HepG2 (cell line): ENCODE data around the gene ALDOA. TPM values are rescaled to one million over a fixed set of nuclear protein-coding genes. Genes with fewer than 3 reads are reported as not detected.

Source experiments
- ARNT2 ChIP-seq: sonication (generic); formaldehyde crosslinking; IDR thresholded peaks from 2 replicates; pipeline ENCODE4 v1.8.0; 2022; ENCODE audit warnings: mild to moderate bottlenecking, low read depth, missing genetic modification reagents, moderate library complexity
- ATAD3A ChIP-seq: sonication (generic); formaldehyde crosslinking; IDR thresholded peaks from 2 replicates; pipeline ENCODE4 v1.4.0; 2020; ENCODE audit warnings: missing genetic modification reagents
- ATRX ChIP-seq: sonication (generic); formaldehyde crosslinking; IDR thresholded peaks from 2 replicates; pipeline ENCODE4 v1.4.0; 2020; ENCODE audit warnings: missing genetic modification reagents, borderline replicate concordance
- CEBPB ChIP-seq: IDR thresholded peaks from 2 replicates; pipeline ENCODE4 v1.6.1; 2011; ENCODE audit warnings: low read depth, low read length, improper control_type of control experiment, borderline replicate concordance
- CEBPZ ChIP-seq: IDR thresholded peaks from 2 replicates; pipeline ENCODE4 v1.6.1; 2012; ENCODE audit warnings: low read length, improper control_type of control experiment
- CHD4 ChIP-seq: fragments of 200-600 bp; sonication (generic); IDR thresholded peaks from 2 replicates; pipeline ENCODE4 v1.7.0; 2017; ENCODE audit warnings: mild to moderate bottlenecking, low read length, borderline replicate concordance
- ETS1 ChIP-seq: sonication (generic); formaldehyde crosslinking; IDR thresholded peaks from 2 replicates; pipeline ENCODE4 v1.4.0; 2020; ENCODE audit warnings: missing genetic modification reagents
- HOXA3 ChIP-seq: sonication (generic); formaldehyde crosslinking; IDR thresholded peaks from 2 replicates; pipeline ENCODE4 v1.5.0; 2020; ENCODE audit warnings: missing genetic modification reagents
- NR2F6 ChIP-seq, 2 experiments: IDR thresholded peaks; 2 replicates each; pipeline ENCODE4 v1.6.1; 2016; ENCODE audit warnings: antibody characterized with exemption in 1 of 2, mild to moderate bottlenecking in 1 of 2
- ZFYVE20 ChIP-seq: sonication (generic); formaldehyde crosslinking; IDR thresholded peaks from 2 replicates; pipeline ENCODE4 v1.8.0; 2023; ENCODE audit warnings: low read depth, mild to moderate bottlenecking, moderate library complexity, missing genetic modification reagents, borderline replicate concordance
- ZNF496 ChIP-seq: sonication (generic); formaldehyde crosslinking; IDR thresholded peaks from 2 replicates; pipeline ENCODE4 v1.8.1; 2023; ENCODE audit warnings: mild to moderate bottlenecking, moderate library complexity, missing genetic modification reagents; ENCODE audit not compliant: insufficient replicate concordance
- ZNF775 ChIP-seq: sonication (generic); formaldehyde crosslinking; IDR thresholded peaks from 2 replicates; pipeline ENCODE4 v1.4.0; 2020; ENCODE audit warnings: missing genetic modification reagents, mild to moderate bottlenecking, moderate library complexity, borderline replicate concordance
- ZNF777 ChIP-seq: sonication (generic); formaldehyde crosslinking; IDR thresholded peaks from 2 replicates; pipeline ENCODE4 v1.4.0; 2020; ENCODE audit warnings: missing genetic modification reagents
- polyA plus RNA-seq, 8 experiments: library from polyadenylated mRNA; depleted of rRNA in 3 of 8; stranded (reverse) in 7 of 8; unstranded in 1 of 8; fragments of >200 nt; fragmentation: Illumina TruSeq in 4 of 8; extraction: Trizol in 4 of 8; gene quantifications; 2 replicates each; pipeline versions ENCODE4 v1.2.1 to v1.2.3, GENCODE V29; 2011 to 2016; ENCODE audit warnings: low read depth in 4 of 8, missing spikeins in 1 of 8, mixed read lengths in 1 of 8; ENCODE audit not compliant: insufficient read depth in 1 of 8
- total RNA-seq, 5 experiments: library from RNA; depleted of rRNA; stranded (reverse); fragments of >200 nt; fragmentation: Illumina TruSeq; extraction: Trizol; gene quantifications; 2 replicates each; pipeline ENCODE4 v1.2.3, GENCODE V29; 2016; ENCODE audit warnings: low read depth in 1 of 5
- TF ChIP-seq, protein P1 (sequence below): sonication (generic); formaldehyde crosslinking; IDR thresholded peaks from 2 replicates; pipeline ENCODE4 v1.4.0; 2020; ENCODE audit warnings: missing genetic modification reagents
- TF ChIP-seq, protein P2 (sequence below): sonication (generic); formaldehyde crosslinking; IDR thresholded peaks from 2 replicates; pipeline ENCODE4 v1.9.0; 2021; ENCODE audit warnings: missing genetic modification reagents, mild to moderate bottlenecking, borderline replicate concordance

Gene ALDOA
- total and polyA plus RNA-seq, 2 of the 13 experiments (the other 11 are each of a cell fraction or from before 2014, with no cell fraction given), result 925 to 1,884 TPM

DNA sequence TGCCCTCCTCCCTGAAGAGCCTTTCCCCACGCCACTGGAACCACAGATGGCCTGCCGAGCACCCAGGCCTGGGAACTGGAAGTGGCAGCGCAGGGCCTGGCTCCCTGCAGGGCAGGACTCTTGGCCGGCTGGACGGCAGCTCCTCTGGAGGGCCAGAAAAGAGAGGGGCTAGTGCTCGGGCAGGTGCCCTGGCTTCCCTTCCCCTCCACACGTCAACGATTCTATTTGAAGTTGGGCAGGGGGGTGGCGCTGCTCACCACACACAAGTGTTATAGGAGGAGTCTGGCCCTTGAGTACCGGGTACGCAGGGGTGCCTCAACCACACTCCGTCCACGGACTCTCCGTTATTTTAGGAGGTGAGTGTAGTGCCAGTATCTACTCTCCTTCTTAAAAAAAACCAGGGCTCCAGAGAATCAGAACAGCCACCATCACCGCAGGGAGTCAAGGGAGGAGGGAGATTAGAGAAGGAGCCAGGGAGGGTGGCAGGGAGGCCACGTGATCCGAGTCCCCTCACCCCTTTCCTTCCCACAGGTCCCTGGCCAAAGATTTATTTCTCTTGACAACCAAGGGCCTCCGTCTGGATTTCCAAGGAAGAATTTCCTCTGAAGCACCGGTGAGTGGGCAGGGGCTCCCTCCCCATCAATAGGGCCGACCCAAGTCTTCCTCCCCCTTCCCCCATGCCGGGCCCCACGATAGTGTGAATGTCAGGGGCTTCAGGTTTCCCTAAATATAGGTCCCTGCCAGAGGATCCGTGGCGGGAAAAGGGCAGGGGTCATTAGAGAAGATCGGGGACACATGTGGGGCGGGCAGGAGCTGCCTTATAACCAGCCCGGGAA lies 1.4 kb upstream of the ALDOA start (continued):
- TF ChIP-seq, protein P1, sequence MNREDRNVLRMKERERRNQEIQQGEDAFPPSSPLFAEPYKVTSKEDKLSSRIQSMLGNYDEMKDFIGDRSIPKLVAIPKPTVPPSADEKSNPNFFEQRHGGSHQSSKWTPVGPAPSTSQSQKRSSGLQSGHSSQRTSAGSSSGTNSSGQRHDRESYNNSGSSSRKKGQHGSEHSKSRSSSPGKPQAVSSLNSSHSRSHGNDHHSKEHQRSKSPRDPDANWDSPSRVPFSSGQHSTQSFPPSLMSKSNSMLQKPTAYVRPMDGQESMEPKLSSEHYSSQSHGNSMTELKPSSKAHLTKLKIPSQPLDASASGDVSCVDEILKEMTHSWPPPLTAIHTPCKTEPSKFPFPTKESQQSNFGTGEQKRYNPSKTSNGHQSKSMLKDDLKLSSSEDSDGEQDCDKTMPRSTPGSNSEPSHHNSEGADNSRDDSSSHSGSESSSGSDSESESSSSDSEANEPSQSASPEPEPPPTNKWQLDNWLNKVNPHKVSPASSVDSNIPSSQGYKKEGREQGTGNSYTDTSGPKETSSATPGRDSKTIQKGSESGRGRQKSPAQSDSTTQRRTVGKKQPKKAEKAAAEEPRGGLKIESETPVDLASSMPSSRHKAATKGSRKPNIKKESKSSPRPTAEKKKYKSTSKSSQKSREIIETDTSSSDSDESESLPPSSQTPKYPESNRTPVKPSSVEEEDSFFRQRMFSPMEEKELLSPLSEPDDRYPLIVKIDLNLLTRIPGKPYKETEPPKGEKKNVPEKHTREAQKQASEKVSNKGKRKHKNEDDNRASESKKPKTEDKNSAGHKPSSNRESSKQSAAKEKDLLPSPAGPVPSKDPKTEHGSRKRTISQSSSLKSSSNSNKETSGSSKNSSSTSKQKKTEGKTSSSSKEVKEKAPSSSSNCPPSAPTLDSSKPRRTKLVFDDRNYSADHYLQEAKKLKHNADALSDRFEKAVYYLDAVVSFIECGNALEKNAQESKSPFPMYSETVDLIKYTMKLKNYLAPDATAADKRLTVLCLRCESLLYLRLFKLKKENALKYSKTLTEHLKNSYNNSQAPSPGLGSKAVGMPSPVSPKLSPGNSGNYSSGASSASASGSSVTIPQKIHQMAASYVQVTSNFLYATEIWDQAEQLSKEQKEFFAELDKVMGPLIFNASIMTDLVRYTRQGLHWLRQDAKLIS, result 0 out of 2 replicates have a peak, but pooled peaks have one; percentile 42
- TF ChIP-seq, protein P2, sequence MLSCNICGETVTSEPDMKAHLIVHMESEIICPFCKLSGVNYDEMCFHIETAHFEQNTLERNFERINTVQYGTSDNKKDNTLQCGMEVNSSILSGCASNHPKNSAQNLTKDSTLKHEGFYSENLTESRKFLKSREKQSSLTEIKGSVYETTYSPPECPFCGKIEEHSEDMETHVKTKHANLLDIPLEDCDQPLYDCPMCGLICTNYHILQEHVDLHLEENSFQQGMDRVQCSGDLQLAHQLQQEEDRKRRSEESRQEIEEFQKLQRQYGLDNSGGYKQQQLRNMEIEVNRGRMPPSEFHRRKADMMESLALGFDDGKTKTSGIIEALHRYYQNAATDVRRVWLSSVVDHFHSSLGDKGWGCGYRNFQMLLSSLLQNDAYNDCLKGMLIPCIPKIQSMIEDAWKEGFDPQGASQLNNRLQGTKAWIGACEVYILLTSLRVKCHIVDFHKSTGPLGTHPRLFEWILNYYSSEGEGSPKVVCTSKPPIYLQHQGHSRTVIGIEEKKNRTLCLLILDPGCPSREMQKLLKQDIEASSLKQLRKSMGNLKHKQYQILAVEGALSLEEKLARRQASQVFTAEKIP (CRISPR knock-in tag), result no peak
- TF ChIP-seq ZNF496 (CRISPR knock-in tag) (no peak), ATRX (CRISPR knock-in tag) (0 out of 2 replicates have a peak, but pooled peaks have one; percentile 1), CEBPZ (no peak), CHD4 (no peak), CEBPB (no peak), NR2F6 (IDR thresholded peaks at IDR 0.05) (no peak), NR2F6 (CRISPR knock-in tag; IDR thresholded peaks at IDR 0.05) (peak; percentile 19; the same call in 1 of the 2 replicates), ETS1 (CRISPR knock-in tag) (no peak), ZNF777 (CRISPR knock-in tag) (peak; percentile 85), ATAD3A (CRISPR knock-in tag) (no peak), ARNT2 (CRISPR knock-in tag) (no peak; the same call in 1 of the 2 replicates), ZFYVE20 (peak; percentile 84; the same call in 1 of the 2 replicates), HOXA3 (CRISPR knock-in tag) (peak; percentile 50; the same call in 1 of the 2 replicates), ZNF775 (CRISPR knock-in tag) (peak; percentile 62; the same call in 1 of the 2 replicates)
